KG1 (cell line): ENCODE data around the gene STX8.

Experiments used
- DNase-seq: peaks from one replicate; lab custom pipeline; 2025; lab: John Stamatoyannopoulos, UW

STX8 gene

DNA sequence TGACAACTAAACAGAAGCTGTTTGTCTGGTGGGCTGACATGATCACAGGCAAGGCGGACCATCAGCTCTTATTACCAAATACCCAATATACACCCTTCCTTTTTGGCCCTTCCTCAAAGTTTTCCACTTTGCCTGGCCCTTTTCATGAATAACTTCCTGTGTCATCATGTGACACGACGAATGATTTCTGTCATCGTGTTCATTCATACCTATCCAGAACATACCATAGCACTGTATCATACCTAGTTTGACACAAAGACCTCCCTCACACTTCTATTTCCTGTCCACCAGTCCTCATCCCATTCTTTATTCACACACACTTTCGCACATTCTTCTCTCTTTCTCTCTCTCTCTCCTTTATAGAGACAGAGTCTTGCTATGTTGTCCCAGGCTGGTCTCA is 131.8 kb downstream of the STX8 start:
- DNase-seq: no peak

DNA sequence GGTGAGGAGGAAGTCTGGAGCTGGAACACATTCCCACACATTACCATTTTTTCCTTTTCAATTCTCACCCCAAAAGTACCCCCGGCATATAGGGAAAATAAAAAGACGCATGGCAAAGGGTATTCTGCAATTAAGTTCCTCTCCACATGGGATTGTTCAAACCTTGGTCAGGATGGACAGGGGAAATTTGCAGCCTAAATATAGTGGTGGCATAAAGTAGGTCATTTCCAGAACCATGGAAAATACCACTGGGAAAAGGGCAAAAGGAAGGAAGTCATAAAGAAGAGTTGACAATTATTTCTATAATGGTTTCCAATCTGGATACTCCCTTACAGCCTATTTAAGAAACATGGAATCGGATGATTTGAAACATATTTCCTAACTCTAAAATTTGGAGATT is 135.8 kb downstream of the STX8 start:
- DNase-seq: no peak

GRCh38 chr17:9436630-9437029 is 139.0 kb downstream of the STX8 start:
- DNase-seq: no peak

DNA sequence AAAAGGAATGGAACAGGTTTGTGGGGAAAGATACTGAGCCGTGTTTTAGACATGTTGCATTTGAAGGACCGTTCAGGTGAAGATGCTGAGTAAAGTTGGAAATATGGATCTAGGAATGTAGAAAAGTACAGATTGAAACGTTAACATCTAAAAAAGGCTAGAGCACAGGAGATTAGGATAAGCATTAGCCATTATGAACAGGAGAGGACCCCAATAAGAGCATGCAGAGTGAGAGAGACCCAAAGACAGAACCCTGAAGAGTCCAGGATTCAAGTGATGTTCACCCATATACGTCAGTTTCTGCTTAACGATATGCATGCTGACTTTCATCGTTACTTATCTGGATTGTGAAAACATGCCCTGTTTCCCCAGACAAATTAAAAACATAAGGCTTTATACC is 140.5 kb downstream of the STX8 start:
- DNase-seq: no peak

- no peak for DNase-seq
These were observed 141.0 kb downstream of the STX8 start for GRCh38 chr17:9434642-9435057.

- no peak for DNase-seq
These were observed 142.6 kb downstream of the STX8 start for GRCh38 chr17:9432934-9433421.

- DNase-seq: no peak
These were observed 143.3 kb downstream of the STX8 start for GRCh38 chr17:9432134-9432885.

GRCh38 chr17:9431620-9432019 is 144.0 kb downstream of the STX8 start:
- no peak for DNase-seq

GRCh38 chr17:9427465-9428315 is 147.9 kb downstream of the STX8 start:
- DNase-seq: no peak

DNA sequence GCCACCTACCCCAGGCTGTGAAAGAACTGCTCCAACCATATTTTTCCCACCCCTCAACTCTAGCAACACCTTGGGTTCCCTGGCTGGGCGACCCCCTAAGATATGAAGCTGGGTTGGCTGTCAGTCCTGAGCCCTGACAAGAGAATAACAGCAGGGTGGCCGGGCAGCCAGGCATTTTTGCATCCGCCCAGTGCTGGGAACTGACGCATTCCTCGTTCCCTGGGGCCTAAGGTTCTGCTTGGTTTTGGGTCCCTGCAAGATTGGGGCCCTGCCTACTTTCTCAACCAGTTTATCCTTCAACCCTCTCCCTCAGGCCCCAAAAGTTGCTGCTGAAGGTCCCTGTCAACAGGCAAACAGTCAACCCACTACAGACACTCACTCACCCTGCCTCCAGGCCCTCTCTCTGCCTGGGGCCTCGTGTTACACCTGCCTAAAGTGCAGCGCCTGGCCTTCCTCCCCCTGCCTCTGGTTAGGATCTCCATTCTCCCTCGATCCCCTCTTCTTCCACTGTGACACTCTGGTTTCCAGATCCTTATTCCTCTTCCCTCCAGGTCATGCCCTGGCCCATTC is 151.5 kb downstream of the STX8 start:
- DNase-seq: no peak

DNA sequence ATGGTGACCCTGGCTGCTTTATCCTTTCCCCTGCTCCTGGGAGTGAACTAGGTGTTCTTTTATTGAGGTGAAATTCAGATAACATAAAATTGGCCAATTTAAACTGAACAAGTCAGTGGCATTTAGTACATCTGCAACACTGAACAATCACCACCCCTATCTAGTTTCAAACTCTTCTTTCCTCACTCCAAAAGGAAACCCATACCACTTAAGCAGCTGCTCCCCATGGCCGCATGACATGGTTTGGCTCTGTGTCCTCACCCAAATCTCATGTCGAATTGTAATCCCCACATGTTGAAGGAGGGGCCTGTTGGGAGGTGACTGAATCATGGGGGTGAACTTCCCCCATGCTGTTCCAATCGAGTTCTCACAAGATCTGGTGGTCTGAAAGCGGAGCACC is 154.1 kb downstream of the STX8 start:
- no peak for DNase-seq

- DNase-seq: no peak
These were observed 155.6 kb downstream of the STX8 start for GRCh38 chr17:9419932-9420453.

- no peak for DNase-seq
These were observed 161.1 kb downstream of the STX8 start for GRCh38 chr17:9414471-9414870.

DNA sequence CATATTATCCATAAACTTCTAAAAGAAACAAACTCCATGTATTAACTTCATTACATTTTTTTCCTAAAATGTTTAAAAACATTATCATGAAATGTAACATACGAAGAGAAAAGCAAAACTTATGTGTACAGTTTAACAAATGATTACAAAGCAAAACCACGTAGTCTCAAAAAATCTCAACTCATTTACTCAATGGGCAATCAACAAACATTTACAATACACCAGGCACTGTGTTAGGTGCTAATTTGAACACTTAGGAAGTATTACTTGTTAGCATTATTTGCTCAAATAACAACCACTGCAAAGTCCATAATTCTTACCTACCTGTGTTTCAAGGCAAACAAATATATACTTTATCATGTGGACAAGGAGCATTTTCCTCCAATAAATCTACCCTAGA is 164.9 kb downstream of the STX8 start:
- no peak for DNase-seq

GRCh38 chr17:9410301-9410700 is 165.3 kb downstream of the STX8 start:
- no peak for DNase-seq

DNA sequence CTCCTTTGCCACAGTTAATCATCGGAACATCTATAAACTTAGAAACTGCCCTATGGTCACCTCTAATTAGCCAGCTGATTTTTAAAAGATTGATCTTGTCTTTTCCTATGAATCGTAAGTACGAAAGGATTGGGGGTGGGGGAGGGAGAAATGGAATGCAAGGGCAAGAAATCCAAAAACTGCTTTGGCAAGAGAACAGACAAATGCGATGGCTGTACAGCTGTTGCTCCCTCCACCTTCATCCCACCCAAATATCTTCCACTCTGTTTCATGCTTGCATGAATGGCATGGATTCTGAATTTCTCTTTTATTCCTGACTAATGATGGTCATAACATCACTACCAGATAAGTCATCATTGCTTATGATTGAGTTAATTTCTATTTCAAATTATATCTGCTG is 165.7 kb downstream of the STX8 start:
- DNase-seq: no peak

- no peak for DNase-seq
These were observed 166.5 kb downstream of the STX8 start for GRCh38 chr17:9408868-9409829.

- no peak for DNase-seq
These were observed 167.2 kb downstream of the STX8 start for GRCh38 chr17:9408381-9408780.

GRCh38 chr17:9406046-9406606 is 169.5 kb downstream of the STX8 start:
- no peak for DNase-seq

- DNase-seq: no peak
These were observed 172.4 kb downstream of the STX8 start for GRCh38 chr17:9403257-9403656.

DNA sequence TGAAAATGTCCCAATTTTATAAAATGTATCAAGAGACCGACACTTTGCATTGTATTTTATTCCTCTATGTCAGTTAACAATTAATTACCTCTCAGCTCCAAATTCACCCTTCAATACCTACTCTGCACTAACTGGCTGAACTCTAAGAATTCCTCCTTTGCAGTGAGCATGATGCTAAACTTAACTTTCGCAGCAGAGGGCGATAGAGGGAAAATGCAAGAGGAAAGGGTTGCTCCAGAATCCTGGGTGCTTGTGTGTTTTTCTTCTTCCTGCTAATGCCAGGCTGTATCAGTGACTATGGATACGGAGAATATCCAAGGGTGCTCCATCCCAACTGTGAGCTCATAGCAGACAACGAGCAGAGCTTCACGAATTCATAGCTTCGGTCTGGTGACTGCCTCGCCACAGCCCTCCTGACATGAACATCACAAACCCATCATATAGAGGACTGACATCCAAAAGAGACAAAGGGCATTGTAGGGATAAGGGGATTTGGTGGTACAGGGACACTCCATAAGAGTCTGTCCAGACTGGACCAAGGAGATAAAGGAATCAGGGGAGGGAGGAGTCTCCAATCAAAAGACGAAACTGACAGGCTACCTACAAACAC is 172.9 kb downstream of the STX8 start:
- DNase-seq: no peak
